Ishikawa (cell line): ENCODE results near the gene CACNA1F.

ENCODE experiments used
- CEBPB ChIP-seq: IDR thresholded peaks from 2 replicates; pipeline ENCODE4 v1.6.1; 2012
- CREB1 ChIP-seq: IDR thresholded peaks from 2 replicates; pipeline ENCODE4 v1.6.1; 2012; ENCODE audit warnings: low read depth
- EGR1 ChIP-seq: IDR thresholded peaks from 2 replicates; pipeline ENCODE4 v1.6.1; 2012
- EP300 ChIP-seq: IDR thresholded peaks from 2 replicates; pipeline ENCODE4 v1.6.1; 2012; ENCODE audit warnings: borderline replicate concordance
- FOXM1 ChIP-seq: IDR thresholded peaks from 2 replicates; pipeline ENCODE4 v1.6.1; 2012; ENCODE audit warnings: low read depth, borderline replicate concordance
- NFIC ChIP-seq: IDR thresholded peaks from 2 replicates; pipeline ENCODE4 v1.6.1; 2012
- RAD21 ChIP-seq: IDR thresholded peaks from 2 replicates; pipeline ENCODE4 v1.6.1; 2012; ENCODE audit warnings: low read depth
- TAF1 ChIP-seq: IDR thresholded peaks from 2 replicates; pipeline ENCODE4 v1.6.1; 2012; ENCODE audit warnings: low read depth, mild to moderate bottlenecking
- TCF12 ChIP-seq: IDR thresholded peaks from 2 replicates; pipeline ENCODE4 v1.6.1; 2012; ENCODE audit warnings: low read depth
- TEAD4 ChIP-seq: IDR thresholded peaks from 2 replicates; pipeline ENCODE4 v1.6.1; 2012
- YY1 ChIP-seq: IDR thresholded peaks from 2 replicates; pipeline ENCODE4 v1.6.1; 2012; ENCODE audit warnings: low read depth
- ZBTB7A ChIP-seq: IDR thresholded peaks from 2 replicates; pipeline ENCODE4 v1.6.1; 2012; ENCODE audit warnings: low read depth
- TF ChIP-seq, protein P1 (sequence below): IDR thresholded peaks from 2 replicates; pipeline ENCODE4 v1.6.1; 2012; ENCODE audit warnings: low read depth, mild to moderate bottlenecking
- TF ChIP-seq, protein P2 (sequence below): IDR thresholded peaks from 2 replicates; pipeline ENCODE4 v1.6.1; 2012
- TF ChIP-seq, protein P3 (sequence below): IDR thresholded peaks from 2 replicates; pipeline ENCODE4 v1.6.1; 2012

CACNA1F gene

DNA sequence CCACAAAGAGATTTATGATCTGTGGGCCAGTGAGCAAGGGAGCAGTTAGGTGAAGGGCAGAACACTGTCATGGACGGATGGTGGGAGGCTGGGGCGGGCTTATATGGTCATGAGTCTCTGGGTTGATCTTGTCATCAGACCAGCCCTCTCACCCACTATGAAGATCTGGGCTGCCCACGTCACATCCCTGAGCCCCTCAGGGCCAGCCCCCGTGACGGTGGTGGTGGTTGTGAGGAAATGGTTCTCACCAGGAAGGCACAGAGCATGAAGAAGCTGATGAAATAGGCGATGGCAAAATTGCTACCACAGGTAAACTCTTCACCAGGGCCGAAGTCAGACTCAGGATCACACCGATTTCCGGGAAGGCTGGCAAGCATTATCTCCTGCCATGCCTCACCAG is 22.1 kb downstream of the CACNA1F start:
- no peak for TF ChIP-seq FOXM1
- TF ChIP-seq, protein P1, sequence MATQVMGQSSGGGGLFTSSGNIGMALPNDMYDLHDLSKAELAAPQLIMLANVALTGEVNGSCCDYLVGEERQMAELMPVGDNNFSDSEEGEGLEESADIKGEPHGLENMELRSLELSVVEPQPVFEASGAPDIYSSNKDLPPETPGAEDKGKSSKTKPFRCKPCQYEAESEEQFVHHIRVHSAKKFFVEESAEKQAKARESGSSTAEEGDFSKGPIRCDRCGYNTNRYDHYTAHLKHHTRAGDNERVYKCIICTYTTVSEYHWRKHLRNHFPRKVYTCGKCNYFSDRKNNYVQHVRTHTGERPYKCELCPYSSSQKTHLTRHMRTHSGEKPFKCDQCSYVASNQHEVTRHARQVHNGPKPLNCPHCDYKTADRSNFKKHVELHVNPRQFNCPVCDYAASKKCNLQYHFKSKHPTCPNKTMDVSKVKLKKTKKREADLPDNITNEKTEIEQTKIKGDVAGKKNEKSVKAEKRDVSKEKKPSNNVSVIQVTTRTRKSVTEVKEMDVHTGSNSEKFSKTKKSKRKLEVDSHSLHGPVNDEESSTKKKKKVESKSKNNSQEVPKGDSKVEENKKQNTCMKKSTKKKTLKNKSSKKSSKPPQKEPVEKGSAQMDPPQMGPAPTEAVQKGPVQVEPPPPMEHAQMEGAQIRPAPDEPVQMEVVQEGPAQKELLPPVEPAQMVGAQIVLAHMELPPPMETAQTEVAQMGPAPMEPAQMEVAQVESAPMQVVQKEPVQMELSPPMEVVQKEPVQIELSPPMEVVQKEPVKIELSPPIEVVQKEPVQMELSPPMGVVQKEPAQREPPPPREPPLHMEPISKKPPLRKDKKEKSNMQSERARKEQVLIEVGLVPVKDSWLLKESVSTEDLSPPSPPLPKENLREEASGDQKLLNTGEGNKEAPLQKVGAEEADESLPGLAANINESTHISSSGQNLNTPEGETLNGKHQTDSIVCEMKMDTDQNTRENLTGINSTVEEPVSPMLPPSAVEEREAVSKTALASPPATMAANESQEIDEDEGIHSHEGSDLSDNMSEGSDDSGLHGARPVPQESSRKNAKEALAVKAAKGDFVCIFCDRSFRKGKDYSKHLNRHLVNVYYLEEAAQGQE, result no peak
- no peak for TF ChIP-seq CREB1
- no peak for TF ChIP-seq ZBTB7A
- TF ChIP-seq CEBPB, result no peak
- TF ChIP-seq TEAD4, result no peak
- TF ChIP-seq, protein P2, sequence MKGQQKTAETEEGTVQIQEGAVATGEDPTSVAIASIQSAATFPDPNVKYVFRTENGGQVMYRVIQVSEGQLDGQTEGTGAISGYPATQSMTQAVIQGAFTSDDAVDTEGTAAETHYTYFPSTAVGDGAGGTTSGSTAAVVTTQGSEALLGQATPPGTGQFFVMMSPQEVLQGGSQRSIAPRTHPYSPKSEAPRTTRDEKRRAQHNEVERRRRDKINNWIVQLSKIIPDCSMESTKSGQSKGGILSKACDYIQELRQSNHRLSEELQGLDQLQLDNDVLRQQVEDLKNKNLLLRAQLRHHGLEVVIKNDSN, result no peak

DNA sequence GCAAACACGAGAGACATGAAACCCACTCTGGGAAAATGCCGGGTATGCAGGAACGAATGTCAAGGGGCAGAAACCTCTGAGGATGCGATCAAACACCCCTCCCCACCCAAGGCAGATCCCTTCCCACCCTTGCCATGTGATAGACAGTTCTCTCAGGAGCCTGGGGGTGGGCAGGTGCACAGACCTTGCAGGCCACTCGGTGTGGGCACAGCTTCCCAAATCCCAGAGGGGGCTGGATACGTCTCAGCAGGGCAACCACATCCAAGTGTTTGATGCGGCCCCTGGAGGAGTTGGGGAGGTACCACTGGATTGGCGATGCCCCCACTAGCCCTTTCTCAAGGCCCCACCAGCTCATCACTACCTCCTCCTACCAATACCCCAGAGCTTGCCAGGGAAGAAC is 22.7 kb downstream of the CACNA1F start:
- TF ChIP-seq, protein P2, result no peak
- TF ChIP-seq TAF1 (no peak), FOXM1 (no peak), EP300 (no peak), ZBTB7A (no peak), NFIC (no peak), CREB1 (no peak), RAD21 (no peak), TCF12 (no peak), TEAD4 (no peak), YY1 (no peak), EGR1 (no peak), CEBPB (no peak)
- TF ChIP-seq, protein P3, sequence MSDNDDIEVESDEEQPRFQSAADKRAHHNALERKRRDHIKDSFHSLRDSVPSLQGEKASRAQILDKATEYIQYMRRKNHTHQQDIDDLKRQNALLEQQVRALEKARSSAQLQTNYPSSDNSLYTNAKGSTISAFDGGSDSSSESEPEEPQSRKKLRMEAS, result no peak
- TF ChIP-seq, protein P1, result no peak

DNA sequence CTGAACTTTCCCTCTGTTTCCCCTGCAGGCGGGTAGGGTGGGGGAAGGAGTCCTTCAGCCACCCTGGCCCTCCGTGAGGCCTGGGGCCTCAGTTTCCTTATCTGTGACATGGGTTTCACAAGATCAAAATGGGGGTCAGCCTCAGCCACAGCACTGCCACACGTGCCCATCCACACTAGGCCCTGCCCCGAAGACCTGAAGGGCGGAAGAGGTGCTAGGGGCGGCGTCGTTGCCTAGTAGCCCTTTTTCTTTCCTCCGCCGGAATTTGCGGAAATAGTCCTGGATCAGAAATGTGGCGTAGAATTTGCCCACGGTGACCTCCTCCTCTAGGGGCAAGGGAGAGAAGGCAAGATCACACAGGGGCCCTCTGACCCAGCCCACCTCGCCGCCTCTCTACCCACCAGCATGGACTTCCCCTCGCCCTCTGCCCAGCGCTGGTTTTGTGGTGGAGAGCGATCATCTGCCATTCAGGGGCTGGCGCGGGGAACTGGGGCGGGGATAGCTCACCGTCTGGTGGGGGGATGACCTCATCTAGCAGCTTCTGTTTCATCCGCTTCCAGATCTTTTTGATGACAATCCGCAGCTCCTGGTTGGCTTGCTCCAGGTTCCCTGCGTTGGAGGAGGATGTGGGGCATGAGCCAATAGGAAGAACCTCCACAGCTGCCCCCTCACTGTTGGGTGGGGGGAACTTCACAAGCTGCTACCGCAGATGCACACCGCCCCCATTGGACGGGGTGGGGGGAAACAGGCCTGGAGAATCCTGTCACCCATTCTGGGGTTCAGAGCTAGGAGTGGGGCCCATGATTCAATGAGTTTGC is 23.5 kb downstream of the CACNA1F start:
- TF ChIP-seq NFIC (no peak), RAD21 (no peak), FOXM1 (no peak), TCF12 (no peak), EGR1 (no peak), TEAD4 (no peak), TAF1 (no peak), EP300 (no peak), CEBPB (no peak), YY1 (no peak), CREB1 (no peak), ZBTB7A (no peak)
- TF ChIP-seq, protein P1, result no peak
- TF ChIP-seq, protein P2, result no peak
- TF ChIP-seq, protein P3, result no peak

DNA sequence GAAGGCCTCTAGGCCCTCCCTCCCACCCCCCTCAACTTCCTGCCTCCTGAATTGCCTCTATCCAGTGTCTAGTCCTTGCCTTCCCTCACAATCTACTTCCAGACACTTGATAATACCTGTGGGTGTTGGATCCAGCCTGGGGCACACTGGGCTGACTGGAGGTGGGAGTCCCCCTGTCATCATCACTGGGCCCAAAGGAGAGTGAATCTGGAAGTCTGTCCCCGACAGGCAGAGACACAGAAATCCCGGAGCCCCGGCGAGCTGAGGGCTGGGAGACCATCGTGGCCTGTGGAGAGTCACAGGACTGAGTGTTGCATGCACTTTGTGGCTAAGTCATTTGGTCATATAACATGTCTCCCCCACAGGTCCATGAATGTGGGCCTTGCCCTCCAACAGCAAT is 24.7 kb downstream of the CACNA1F start:
- TF ChIP-seq EP300 (no peak), TEAD4 (no peak), TCF12 (no peak), FOXM1 (no peak), RAD21 (no peak), YY1 (no peak), TAF1 (no peak), NFIC (no peak), ZBTB7A (no peak)
- TF ChIP-seq, protein P1, result no peak
- TF ChIP-seq, protein P2, result no peak
